ENCODE results near the gene SUGCT.

DNA sequence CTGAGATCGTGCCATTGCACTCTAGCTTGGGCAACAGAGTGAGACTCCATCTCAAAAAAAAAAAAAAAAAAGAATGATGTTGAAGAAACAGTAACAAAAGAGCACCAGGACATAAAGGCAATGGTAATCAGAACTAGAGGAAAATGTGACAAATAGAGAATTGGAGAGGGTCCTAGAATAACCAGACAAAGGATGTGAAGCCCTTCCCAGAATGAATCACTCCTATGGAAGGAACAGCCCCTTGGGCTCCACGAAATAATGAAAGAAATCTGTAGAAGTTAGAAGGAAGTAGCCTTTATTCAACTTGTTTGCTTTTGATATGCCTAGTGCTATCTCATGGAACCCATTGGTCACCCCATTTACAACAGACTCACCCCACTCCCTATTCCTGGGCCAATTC is 169.2 kb downstream of the SUGCT start:
- TF ChIP-seq, protein P1, sequence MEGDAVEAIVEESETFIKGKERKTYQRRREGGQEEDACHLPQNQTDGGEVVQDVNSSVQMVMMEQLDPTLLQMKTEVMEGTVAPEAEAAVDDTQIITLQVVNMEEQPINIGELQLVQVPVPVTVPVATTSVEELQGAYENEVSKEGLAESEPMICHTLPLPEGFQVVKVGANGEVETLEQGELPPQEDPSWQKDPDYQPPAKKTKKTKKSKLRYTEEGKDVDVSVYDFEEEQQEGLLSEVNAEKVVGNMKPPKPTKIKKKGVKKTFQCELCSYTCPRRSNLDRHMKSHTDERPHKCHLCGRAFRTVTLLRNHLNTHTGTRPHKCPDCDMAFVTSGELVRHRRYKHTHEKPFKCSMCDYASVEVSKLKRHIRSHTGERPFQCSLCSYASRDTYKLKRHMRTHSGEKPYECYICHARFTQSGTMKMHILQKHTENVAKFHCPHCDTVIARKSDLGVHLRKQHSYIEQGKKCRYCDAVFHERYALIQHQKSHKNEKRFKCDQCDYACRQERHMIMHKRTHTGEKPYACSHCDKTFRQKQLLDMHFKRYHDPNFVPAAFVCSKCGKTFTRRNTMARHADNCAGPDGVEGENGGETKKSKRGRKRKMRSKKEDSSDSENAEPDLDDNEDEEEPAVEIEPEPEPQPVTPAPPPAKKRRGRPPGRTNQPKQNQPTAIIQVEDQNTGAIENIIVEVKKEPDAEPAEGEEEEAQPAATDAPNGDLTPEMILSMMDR (IDR thresholded peaks at IDR 0.05 in 8 of 11, conservative IDR thresholded peaks at IDR 0.05 in 3 of 11): no peak
- no peak for TF ChIP-seq POLR2AphosphoS5 (IDR thresholded peaks at IDR 0.05)
- TF ChIP-seq POLR2A (IDR thresholded peaks at IDR 0.05): no peak
